Spleen (tissue), 11 donors: ENCODE measurements around the gene CHERP. TPM values are rescaled to one million over a fixed set of nuclear protein-coding genes. Genes with fewer than 3 reads are reported as not detected.
A peak's percentile ranks its signal among the peaks of the same experiment; 100 is the strongest.

Source experiments
- DNase-seq: peaks from one replicate; pipeline ENCODE4 v3.0.0-alpha.2; 2020
- H3K27ac ChIP-seq, 8 donors: fragments of 200-600 bp; sonication (generic) in 7 of 8; 1 replicate in 4 of 8; 2 replicates in 4 of 8; pipeline versions ENCODE4 v1.5.0 to v1.8.0; 2016 to 2021; ENCODE audit warnings: inconsistent platforms in 4 of 8, mild to moderate bottlenecking in 4 of 8, moderate library complexity in 1 of 8
- H3K27me3 ChIP-seq, 7 donors: fragments of 200-600 bp; sonication (generic) in 6 of 7; replicated peaks in 1 of 7; 1 replicate in 4 of 7; 2 replicates in 3 of 7; pipeline versions ENCODE4 v1.5.0 to v1.8.0; 2016 to 2021; ENCODE audit warnings: inconsistent platforms in 3 of 7, mild to moderate bottlenecking in 1 of 7
- H3K36me3 ChIP-seq, 6 donors: fragments of 200-600 bp; sonication (generic) in 5 of 6; 1 replicate in 4 of 6; 2 replicates in 2 of 6; pipeline versions ENCODE4 v1.5.0 to v1.8.0; 2016 to 2021; ENCODE audit warnings: inconsistent platforms in 2 of 6
- H3K4me1 ChIP-seq, 6 donors: fragments of 200-600 bp; sonication (generic) in 5 of 6; 1 replicate in 3 of 6; 2 replicates in 3 of 6; pipeline versions ENCODE4 v1.5.0 to v1.8.0; 2016 to 2021; ENCODE audit warnings: inconsistent platforms in 3 of 6
- H3K4me3 ChIP-seq, 8 donors: fragments of 200-600 bp; sonication (generic) in 7 of 8; 1 replicate in 4 of 8; 2 replicates in 4 of 8; pipeline versions ENCODE4 v1.5.0 to v1.8.0; 2016 to 2021; ENCODE audit warnings: inconsistent platforms in 4 of 8, mild to moderate bottlenecking in 4 of 8, moderate library complexity in 2 of 8
- H3K9me3 ChIP-seq, 8 donors: fragments of 200-600 bp; sonication (generic) in 7 of 8; 1 replicate in 4 of 8; 2 replicates in 4 of 8; pipeline versions ENCODE4 v1.5.0 to v1.8.0; 2016 to 2021; ENCODE audit warnings: inconsistent platforms in 4 of 8
- CTCF ChIP-seq, 11 experiments: fragments of 200-600 bp in 7 of 11; fragments of 450-650 bp in 4 of 11; sonication (generic) in 4 of 11; IDR thresholded peaks in 8 of 11; conservative IDR thresholded peaks in 3 of 11; 1 replicate in 7 of 11; 2 replicates in 4 of 11; pipeline versions ENCODE4 v1.4.0 to v1.8.0; 2016 to 2021; ENCODE audit warnings: antibody characterized with exemption in 11 of 11, inconsistent platforms in 4 of 11, mild to moderate bottlenecking in 1 of 11
- POLR2A ChIP-seq, 3 donors: fragments of 450-650 bp; IDR thresholded peaks; one replicate each; pipeline ENCODE4 v1.5.1; 2017; ENCODE audit warnings: antibody characterized with exemption in 3 of 3, mild to moderate bottlenecking in 1 of 3
- POLR2AphosphoS5 ChIP-seq, 3 donors: sonication (generic); formaldehyde crosslinking; IDR thresholded peaks; one replicate each; pipeline ENCODE4 v1.5.1; 2017; ENCODE audit warnings: antibody characterized with exemption in 3 of 3
- WGBS, 5 donors: extraction: QIAGEN DNeasy Blood & Tissue Kit in 3 of 5; methylation state at CpG; one replicate each; pipeline versions ENCODE4 v1.1.5 to v1.1.7; 2013 to 2018; 5-methylcytosine and 5-hydroxymethylcytosine counted together
- intact Hi-C: fragments of 100-400 bp; cut with DNase I; formaldehyde crosslinking; loops from one replicate; pipeline ENCODE4 v1.15.0; 2023; ENCODE audit warnings: low total_unique reads
- polyA plus RNA-seq, 3 donors: library from polyadenylated mRNA; stranded (reverse); fragments of 200-250 nt; gene quantifications; one replicate each; pipeline ENCODE4 v1.2.1, GENCODE V29; 2013
- total RNA-seq, 7 donors: library from RNA; depleted of rRNA in 3 of 7; stranded (reverse); fragments of >200 nt in 3 of 7; fragmentation: NEBNext Ultra II Directional in 4 of 7; extraction: Animal tissue kit (Norgen Biotek cat#: 25700) in 4 of 7; gene quantifications; one replicate each; pipeline versions ENCODE4 v1.1.0 to v1.2.1, GENCODE V29; 2016 to 2021
- donor health status: healthy with polysubstance abuse.
- donor health status: DM: no; HTN: no; CAD: no; lungs with moderate emphysema.
- donor health status: DM: no; HTN: no; CAD: no.
- donor health status: Bipolar disorder and iron deficiency.
- donor health status: healthy.
- donor health status: DM: no; HTN: no; CAD: no.
- donor health status: DM: yes; HTN: yes; CAD: no.

Gene CHERP
- total and polyA plus RNA-seq, 10 donors = 14.3 to 55.6 (median 27.4) TPM

- Histone ChIP-seq H3K27ac (peak overlapping the region in 7 of 8 donors; percentile 19 to 79 (median 71)), H3K9me3 (no peaks in the 10 kb centered on the region), H3K4me3 (no peak overlapping the region), H3K4me1 (peaks cover 32 to 95% (median 72%) of the 10 kb centered on the region in 6 donors), H3K27me3 (no peaks in the 10 kb centered on the region), H3K36me3 (peaks cover 0 to 82% (median 43%) of the 10 kb centered on the region in 6 donors)
- no peak for DNase-seq
- intact Hi-C loops = no loop called here
- WGBS, 5 donors = 88 to 97% (median 93%) methylated on average over 33 to 52 of the region's 52 CpGs
- TF ChIP-seq CTCF (IDR thresholded peaks at IDR 0.05 in 8 of 11, conservative IDR thresholded peaks at IDR 0.05 in 3 of 11) = no peak
- peak in 1 of 3 donors; percentile 60 for TF ChIP-seq POLR2AphosphoS5 (IDR thresholded peaks at IDR 0.05)
Measured at GRCh38 chr19:16576690-16577530, 34.7 kb upstream of the CHERP start.

- Histone ChIP-seq H3K4me1 (peaks cover 30 to 95% (median 71%) of the 10 kb centered on the region in 6 donors), H3K4me3 (no peak overlapping the region), H3K9me3 (no peaks in the 10 kb centered on the region), H3K36me3 (peaks cover 0 to 75% (median 43%) of the 10 kb centered on the region in 6 donors), H3K27me3 (no peaks in the 10 kb centered on the region), H3K27ac (peak overlapping the region in 1 of 8 donors; percentile 79)
- no peak for TF ChIP-seq POLR2AphosphoS5 (IDR thresholded peaks at IDR 0.05)
- TF ChIP-seq POLR2A (IDR thresholded peaks at IDR 0.05) = no peak
- no peak for TF ChIP-seq CTCF (IDR thresholded peaks at IDR 0.05 in 8 of 11, conservative IDR thresholded peaks at IDR 0.05 in 3 of 11)
- intact Hi-C loops = no loop called here
- no peak for DNase-seq
- WGBS, 5 donors = 88 to 91% (median 91%) methylated on average over 30 to 48 of the region's 48 CpGs
Measured at GRCh38 chr19:16575861-16576689, 33.8 kb upstream of the CHERP start.

- Histone ChIP-seq H3K27ac (no peak overlapping the region), H3K4me3 (no peak overlapping the region), H3K36me3 (peaks cover 0 to 71% (median 43%) of the 10 kb centered on the region in 6 donors), H3K4me1 (peaks cover 29 to 95% (median 75%) of the 10 kb centered on the region in 6 donors), H3K27me3 (no peaks in the 10 kb centered on the region), H3K9me3 (no peaks in the 10 kb centered on the region)
- TF ChIP-seq POLR2AphosphoS5 (IDR thresholded peaks at IDR 0.05) (no peak), POLR2A (IDR thresholded peaks at IDR 0.05) (no peak), CTCF (IDR thresholded peaks at IDR 0.05 in 8 of 11, conservative IDR thresholded peaks at IDR 0.05 in 3 of 11) (no peak)
- WGBS, 5 donors = 85 to 95% (median 90%) methylated on average over 2 of the region's 2 CpGs
- DNase-seq = no peak
- intact Hi-C loops = no loop called here
Measured at GRCh38 chr19:16575282-16575681, 33.0 kb upstream of the CHERP start.
